Activated T-helper 1 cell treated with anti-CD3 and anti-CD28 coated beads, Interleukin-2, amount 50 U/mL, for 16 hours (primary cell): ENCODE data around the gene EDC3.
"Not testable (repeated sequence)": the region's sequence is repeated elsewhere in the genome, so short reads cannot be mapped to it uniquely, and the experiment has no call there.

Experiments used
- DNase-seq, 2 donors: peaks; one replicate each; pipeline ENCODE4 v3.0.0-alpha.2; 2020; ENCODE audit warnings: low read depth in 1 of 2, low spot score in 1 of 2

The EDC3 gene

DNA sequence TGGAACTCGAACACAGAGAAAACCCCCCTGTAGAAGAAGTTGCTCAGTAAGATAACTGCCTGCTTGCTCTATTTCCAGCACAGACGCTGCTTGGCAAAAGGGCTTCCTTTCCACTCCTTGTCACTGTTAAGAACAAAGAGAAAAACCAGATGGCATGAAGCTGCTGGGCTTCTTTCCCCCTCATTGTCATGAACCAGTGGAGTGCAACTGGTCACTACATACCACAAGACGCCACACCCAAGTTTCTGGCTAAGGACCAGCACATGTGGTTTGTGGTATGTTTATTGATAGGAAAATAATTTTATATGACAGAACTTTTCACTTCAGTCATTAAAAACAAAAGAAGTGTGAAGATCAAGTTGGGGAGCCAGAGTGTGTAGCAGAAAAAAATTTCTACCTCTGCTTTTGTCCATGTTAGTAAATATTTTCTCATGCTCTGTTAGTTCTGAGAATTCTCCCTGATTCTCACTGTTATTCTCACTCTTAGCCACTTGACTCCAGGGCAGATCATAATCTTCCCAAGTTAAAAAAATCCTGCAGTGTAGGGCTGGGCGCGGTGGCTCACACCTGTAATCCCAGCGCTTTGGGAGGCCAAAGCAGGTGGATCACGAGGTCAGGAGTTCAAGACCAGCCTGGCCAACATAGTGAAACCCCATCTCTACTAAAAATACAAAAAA, 42.3 kb downstream of the EDC3 start:
- DNase-seq: no peak

DNA sequence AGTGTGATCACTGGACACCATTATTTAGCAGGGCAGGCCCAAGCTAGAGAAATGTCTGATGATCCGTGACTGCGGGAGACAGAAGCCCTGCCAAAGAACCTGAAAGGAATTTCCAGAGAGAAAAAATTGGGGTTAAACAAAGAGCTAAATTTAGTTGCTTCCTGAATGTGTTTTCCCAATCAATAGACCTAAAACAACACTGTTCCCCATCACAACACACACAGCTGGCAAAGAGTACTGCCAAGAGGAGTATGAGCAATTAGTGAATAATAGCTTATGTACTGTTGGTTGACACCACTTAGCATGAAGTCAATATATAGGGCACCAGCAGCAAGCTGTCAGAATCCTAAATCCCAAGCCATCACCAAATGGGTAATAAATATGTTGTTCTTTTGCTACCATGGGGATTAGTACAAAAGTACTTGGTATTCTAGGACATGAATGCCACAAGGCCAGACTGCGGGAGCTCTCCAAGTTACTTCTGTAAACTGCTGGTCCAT, 44.5 kb downstream of the EDC3 start:
- no peak for DNase-seq

DNA sequence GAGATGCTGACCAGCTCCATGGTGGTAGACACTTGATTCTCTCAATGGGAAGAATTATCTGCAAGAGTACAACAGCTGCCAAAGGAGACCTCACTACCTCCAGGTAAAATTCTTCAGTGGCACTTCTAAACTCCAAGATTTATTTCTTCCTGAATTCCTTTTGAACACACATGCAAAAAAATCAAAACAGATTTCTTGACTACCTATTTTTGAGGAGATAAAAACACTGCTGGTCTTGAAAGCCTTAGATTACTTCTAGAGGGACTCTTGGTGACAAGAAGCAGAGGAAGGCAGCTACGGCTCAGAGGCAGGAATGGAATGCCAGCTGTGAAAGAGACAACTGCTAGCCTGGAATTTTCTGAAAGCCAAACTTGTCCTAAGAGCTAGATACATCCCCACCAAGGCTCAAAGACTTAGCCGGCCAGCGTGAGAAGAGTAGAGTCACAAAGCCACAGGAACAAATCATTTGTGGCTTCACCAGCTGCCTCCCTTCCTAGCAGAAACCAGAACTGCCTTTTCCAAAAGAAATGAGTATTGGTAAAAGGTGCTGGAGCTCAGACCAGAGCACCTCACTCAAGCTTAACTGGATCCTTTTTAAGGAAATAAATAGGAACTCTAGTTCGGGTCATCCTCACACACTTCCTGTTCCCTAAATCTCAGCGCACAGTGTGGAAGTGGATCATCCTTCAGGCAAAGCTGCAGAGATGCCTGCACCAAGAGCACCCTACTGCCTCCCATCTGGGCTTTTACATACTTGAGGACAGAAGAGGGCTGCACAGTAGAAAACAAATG, 47.6 kb downstream of the EDC3 start:
- DNase-seq: no peak

DNA sequence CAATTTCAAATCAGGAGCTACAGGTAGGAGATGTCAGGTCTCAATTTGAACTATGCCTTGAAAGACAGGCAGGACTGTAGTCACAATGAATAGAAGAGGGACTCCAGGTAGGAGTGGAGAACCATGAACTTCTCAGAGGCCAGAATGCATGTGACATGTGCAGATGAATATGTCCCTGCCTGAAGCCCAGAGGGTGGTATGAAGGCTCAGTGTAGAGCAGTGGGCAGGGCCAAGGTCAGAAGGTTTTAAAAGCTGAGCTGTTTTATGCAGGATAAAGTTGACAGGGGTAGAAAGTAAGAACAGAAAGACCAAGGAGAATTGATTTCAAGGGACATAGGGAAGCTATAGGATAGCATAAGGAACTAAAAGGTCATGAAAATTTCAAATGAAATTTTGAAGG, 49.3 kb downstream of the EDC3 start:
- DNase-seq: no peak

DNA sequence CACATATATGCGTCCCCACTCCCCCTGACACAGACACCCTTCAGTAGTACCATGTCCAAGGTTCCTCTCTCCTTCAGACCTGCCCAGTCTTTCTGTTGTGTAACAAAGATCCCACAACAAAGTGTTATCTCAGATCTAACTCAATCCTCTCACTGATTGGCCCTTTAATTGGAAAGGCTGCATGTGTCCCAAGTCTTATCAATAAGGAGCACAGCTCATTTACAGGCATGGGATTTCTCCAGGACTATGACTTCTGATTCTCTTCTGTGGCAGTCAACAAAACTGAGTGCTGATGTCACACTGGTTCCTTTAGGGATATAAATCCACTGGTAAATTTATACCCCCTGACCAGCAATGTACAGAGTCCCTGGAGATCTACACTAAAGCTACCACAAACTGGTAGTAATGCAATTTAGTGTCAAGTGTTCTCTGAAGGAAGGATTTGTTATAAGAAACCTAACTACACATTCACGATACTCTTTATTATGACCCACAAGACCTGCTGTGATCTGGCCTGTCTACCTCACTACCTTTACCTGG, 52.1 kb downstream of the EDC3 start:
- DNase-seq: no peak

DNA sequence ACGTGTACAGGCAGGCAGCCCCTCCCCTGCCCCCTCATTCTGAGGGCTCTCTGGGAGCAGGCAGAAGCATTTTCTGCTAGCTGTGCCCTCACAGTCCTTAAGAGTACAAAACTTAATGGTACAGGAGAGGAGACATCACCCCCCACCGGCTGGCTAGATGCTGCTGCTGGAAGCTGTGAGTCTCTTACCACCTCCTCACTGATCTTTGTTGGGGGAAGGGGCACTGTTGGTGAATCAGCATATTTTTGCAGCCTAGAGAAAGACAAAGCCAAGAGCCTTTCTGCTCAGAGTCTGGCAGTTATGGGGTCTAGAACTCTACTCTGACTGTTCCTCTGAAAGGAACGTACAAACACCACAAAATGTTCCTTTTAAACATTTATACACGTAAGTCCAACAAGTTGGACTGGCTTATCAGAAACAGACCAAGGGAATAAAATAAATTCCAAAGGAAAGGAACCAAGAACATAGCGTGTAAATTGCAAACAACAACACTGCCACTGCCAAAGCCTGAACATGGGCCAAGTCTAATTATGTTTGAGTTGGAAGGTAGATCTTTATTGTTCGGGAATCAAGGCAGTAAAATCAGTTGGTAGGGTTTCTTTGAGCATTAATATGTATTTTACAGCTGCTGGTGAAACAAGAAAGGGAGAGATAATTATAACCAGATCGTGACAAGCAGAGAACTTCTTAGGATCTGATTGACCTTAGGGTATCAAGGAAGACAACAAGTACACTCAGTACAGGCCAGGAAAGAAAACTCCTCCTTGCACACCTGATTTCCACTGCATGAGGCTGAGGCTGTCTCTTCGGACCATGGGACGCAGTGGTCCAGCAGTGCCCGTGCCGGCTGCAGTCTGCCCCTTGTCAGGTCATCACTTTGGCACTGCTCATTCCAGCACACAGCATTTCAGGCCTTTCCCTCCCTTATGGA, 52.8 kb downstream of the EDC3 start:
- no peak for DNase-seq

DNA sequence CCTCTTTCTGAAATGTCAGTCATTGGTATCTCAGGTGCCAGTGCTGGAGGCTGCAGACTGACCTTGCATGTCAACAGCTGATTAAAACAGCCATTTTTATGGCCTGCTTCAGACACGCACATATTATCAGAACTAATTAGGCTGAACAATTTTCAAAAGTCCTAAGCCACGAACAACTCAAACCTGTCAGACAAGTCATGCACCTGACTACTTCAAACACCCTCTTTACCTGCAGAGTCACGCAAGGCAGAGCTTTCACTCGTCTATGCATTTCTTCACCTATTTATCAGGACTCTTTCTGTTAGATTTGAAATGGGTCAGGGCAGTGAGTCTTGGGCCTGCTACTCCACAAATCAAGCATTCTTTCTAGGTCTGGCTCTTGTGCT, 53.5 kb downstream of the EDC3 start:
- DNase-seq: no peak

DNA sequence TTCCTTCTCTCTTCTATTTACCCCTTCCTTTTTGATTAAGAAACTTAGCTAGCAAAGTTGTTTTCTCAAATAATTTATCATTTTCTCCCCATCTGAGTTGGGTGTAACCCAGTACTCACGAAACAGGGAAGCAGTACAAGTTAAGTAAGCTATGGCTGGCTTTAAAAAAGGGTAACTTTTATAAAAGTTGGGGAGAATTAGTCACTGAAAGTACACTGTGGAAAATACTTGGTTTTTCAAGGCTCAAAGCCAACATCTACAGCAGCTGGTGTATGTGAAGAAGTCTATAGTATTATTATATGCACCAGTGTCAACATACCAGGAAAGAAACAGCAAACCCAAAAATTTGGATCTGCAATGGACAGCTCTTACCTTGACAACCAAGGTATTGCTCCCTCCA, 54.7 kb downstream of the EDC3 start:
- DNase-seq: no peak

DNA sequence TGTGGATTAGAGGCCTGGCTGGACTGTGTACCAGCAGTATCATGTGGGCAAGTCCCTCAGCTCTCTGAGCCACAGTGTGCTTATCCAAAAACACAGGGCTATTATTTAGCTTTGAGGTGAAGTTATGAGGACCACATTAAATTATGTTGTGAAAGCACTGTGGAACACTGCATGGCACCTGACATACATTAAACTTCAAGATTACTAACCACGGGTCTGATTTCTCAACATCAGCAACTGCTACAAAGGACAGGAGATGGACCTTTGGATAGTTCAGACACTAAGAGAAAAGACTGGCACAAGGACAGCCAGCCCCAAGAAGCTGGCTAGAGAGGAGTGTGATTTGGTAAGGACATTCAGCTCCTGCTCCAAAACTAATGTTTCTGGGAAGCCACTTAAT, 58.8 kb downstream of the EDC3 start:
- no peak for DNase-seq

DNA sequence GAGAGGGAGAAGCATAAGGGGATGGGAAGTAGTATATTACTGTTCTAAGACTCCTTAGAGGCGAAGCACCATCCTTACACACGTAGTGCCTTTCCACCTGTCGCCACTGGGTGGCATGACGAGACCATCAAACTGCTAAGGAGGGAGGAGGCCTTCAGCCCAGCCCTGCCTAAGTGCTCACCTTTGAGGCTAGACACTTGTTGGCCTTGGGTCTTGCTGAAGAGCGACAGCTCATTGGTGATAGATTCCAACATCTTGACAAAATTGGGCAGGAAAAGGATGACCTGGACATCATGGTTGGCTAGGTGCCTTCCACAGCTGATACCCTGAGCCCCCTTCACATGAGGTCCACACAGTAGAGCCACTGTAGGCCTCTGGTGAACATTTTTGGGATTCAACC, 60.6 kb downstream of the EDC3 start:
- DNase-seq: peak; percentile 41 to 53

DNA sequence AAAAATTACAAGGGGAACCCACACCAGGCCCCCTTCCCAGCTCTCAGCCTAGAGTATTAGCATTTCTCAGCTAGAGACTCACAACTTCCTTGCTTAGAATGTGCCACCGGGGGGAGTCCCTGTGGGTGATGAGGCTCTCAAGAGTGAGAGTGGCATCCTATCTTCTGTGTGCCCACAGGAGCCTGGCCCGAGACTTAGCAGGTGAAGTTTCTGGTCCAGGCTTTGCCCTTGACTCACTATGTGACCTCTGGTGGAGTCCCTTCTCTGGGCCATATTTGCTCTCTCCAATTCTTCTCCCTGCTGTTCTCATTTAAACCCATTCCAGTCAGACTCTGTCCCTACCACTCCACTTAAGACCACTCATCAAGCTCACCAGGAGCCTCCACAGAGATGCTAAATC, 62.0 kb downstream of the EDC3 start:
- DNase-seq: no peak

DNA sequence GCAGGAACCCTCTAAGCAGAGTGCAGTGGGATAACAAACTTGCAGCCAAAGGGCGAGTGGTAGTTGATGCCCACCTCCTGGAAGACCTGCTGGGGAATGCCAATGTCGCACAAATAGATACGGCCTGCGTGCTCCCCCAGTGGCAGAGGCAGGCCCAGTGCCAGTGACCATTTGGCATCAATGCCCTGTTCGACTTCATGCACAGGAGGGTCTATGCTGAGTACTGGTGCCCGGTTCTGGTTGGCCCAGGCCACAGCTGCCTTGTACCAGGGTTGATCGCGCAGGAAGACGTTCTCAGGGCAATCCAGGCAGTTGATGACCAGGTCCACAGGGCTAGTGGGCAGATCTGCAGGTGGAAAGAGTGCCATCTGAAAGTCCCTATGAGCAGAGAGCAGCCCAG, 63.2 kb downstream of the EDC3 start:
- DNase-seq: no peak

DNA sequence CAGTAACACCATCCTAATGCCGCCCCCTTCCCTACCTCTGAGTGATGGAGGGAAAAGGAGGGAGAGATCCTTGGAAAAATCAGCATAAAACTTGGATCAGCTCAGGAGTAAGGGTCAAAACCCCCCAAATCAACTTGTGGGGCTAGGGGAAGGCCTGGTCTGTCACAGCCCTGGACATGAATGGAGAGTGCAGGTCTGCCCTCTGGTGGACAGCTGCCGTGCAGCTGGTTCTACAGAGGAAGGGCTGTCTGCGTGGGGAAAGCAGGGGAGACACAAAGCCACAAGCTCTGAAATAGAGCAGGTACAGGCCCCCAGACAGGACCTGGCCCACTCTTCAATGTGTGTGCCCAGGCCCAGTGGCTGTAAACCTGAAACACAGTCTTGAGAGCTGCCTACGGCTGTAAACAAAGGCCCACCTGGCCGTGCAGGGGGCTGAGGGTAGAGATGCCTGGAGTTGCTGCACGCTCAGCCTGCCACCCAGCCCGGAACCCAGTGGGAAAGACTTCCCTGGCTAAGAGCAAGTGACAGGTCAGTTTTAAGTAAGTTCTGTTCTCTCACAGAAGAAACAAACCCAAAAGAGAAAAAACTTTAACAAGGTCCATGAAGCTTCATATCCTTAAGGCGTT, 63.8 kb downstream of the EDC3 start:
- DNase-seq: no peak

DNA sequence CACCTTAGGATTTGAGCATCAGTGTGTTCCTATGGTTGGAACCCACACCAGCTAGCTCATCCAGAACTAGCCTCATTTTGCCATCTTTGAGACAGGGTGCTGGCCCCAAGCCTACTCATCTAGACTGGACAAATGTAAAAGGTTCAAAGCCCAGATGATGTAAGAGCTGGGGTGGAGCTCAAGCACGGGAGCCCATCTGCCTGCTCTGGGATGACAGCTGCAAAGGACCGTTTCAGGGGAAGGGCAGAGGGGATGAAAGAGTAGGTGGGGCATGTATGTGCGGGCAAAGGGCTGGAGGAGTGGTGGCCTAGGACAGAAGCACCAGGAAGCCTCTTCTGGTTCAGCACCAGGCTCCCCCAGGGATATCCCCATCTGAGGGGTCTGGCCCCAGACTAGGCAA, 64.4 kb downstream of the EDC3 start:
- DNase-seq: no peak

DNA sequence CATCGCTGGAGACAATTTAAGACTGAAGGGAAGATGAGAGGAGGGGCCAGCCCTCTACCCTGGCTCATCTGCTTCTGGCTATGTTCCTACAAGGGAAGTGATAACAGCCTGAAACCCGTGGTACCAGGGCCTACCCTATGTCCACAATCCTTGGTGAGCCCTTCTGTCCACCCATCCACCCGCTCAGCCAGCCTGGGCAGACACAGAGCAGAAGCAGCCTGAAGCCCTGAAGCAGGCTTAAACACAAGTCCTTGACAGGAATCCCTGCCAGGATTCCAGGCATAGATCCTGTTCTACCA, 64.8 kb downstream of the EDC3 start:
- no peak for DNase-seq

DNA sequence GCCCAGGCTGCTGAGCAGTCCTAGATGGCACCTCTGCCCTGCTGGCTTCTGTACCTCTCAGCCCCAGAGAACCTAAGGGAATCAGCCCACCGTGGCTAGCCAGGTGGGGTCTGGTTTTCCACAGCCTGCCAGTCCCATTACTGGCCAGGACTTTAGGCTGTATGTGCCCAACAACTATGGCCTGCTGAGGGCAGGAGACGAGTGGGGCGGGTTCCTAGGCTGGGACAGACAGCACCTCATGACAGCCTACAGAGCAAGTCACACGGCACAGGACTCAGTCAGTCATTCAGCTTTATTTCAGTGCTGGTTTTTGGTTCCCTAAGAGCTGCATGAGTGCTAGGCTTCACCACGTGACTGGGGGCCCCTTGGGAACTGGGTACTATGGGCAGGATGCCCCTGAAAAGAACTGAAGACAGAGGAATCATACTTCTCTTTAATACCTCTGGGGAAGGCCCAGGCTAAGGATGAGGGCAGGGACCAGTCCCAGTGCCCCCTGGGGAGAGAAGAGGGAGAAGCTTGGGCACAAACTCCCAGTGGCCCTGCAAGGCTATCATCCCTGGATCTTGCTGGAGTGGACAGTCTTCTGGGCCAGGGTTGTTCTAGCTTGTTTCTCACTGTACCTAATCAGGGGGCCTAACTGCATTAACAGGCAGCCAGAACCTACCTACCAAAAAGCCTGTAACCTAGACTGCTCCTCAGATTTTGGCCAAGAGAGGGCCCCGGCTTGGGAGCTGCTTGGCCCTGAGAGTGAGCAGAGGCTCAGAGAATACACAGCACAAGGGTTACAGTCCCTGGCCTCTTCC, 65.3 kb downstream of the EDC3 start:
- DNase-seq: no peak

DNA sequence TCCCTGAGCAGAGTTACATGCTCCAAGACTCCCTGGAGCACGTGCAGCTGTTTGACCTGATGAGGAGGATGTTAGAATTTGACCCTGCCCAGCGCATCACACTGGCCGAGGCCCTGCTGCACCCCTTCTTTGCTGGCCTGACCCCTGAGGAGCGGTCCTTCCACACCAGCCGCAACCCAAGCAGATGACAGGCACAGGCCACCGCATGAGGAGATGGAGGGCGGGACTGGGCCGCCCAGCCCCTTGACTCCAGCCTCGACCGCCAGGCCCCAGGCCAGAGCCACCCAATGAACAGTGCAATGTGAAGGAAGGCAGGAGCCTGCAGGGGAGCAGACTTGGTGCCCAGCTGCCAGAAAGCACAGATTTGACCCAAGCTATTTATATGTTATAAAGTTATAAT, 66.1 kb downstream of the EDC3 start:
- DNase-seq: not testable (repeated sequence)

DNA sequence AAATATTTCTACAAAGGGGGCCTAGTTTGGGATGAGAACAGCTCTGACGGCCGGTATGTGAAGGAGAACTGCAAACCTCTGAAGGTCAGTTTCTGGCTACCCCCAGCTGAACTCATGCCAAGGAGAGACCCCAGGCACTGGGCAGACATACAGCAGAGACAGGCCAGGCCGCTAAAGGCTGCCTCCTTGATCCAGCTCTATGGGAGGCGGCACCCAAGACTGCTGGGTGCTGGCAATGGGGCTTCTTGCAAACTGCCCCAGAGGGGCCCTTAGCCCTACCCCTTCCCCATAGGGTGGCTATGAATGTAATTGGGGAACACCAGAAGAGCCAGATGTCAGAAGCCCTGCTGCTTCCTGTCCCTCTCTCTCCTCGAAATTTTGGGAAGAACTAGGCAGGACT, 66.9 kb downstream of the EDC3 start:
- no peak for DNase-seq

DNA sequence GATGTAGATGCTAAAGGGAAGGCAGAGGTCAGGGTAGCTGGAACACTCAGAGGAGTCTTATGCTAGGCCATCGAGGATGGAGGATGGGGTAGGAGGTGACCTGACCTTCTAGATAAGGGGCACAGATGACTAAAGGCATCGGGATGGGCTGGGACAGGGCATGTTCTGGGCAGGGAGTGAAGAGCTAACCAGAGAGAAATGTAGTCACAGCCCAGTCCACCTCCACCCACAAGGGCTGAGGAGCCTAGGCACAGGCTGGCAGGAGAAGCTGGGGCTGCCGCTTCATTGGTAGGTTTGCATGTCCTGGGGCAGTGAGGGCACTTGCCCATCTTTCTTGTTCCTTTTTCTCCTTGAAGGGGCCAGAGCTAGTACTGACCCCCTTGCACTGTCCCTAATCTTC, 67.6 kb downstream of the EDC3 start:
- DNase-seq: no peak

DNA sequence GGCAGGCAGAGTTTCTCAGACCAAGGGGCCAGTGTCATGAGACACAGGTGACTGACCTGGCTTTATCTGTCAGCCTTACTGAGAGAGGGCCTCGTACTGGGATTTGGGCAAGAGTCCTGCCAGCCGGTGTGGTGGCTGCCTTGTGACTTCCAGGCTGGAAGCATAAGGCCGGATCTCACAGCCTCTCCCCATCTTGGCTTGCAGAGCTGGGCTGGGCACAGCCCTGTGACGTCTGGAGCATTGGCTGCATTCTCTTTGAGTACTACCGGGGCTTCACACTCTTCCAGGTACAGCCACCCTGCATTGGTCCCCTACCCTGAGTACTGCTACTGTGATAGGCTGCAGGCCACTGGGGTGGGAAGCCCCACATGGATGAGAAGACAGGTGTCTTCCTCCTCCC, 68.1 kb downstream of the EDC3 start:
- DNase-seq: no peak
